ENCODE results near the gene EHMT2. TPM values are rescaled to one million over a fixed set of nuclear protein-coding genes. Genes with fewer than 3 reads are reported as not detected.

The EHMT2 gene
- total RNA-seq, 1 donor from 2014 or later: 35.8 TPM

- H3K79me2 ChIP-seq (ENCODE audit: insufficient read depth, low read length): no peaks in the 10 kb centered on the region
- Mint-ChIP-seq H3K9me3 (ENCODE audit: unreplicated experiment) (peaks cover 3% of the 10 kb centered on the region), H3K4me3 (ENCODE audit: unreplicated experiment) (no peak within 1 kb of the TSS), H3K27ac (ENCODE audit: unreplicated experiment) (no peak within 1 kb of the TSS), H3K27me3 (ENCODE audit: low read depth, unreplicated experiment) (peaks cover 31% of the 10 kb centered on the region), H3K36me3 (ENCODE audit: low read depth, unreplicated experiment) (peaks cover 2% of the 10 kb centered on the region), H3K4me1 (ENCODE audit: low read depth, unreplicated experiment) (no peaks in the 10 kb centered on the region)
- TF ChIP-seq CTCF (IDR thresholded peaks at IDR 0.05; ENCODE audit: insufficient read depth, low read depth, low read length) (no peak), EZH2 (IDR thresholded peaks at IDR 0.05; ENCODE audit: insufficient read depth, low read length) (no peak)
- H3K9ac ChIP-seq (ENCODE audit: low read length): no peak within 1 kb of the TSS
- H3K27ac ChIP-seq (ENCODE audit: low read depth, low read length): no peak within 1 kb of the TSS
- no peaks in the 10 kb centered on the region for H3K36me3 ChIP-seq (ENCODE audit: insufficient read depth, low read length)
- H3K4me2 ChIP-seq (ENCODE audit: low read length): no peak within 1 kb of the TSS
- H2AFZ ChIP-seq (ENCODE audit: low read depth, low read length): no peak within 1 kb of the TSS
- H4K20me1 ChIP-seq (ENCODE audit: insufficient read depth, low read length): no peaks in the 10 kb centered on the region
- peaks cover 10% of the 10 kb centered on the region for H3K27me3 ChIP-seq (ENCODE audit: insufficient read depth, low read length)
- no peaks in the 10 kb centered on the region for H3K4me1 ChIP-seq (ENCODE audit: insufficient read depth, low read length)
- DNase-seq (ENCODE audit: low read depth) (no peak), FAIRE-seq (no peak)
- H3K9me3 ChIP-seq (ENCODE audit: insufficient read depth, low read depth, low read length): no peaks in the 10 kb centered on the region
- no peak within 1 kb of the TSS for H3K4me3 ChIP-seq (ENCODE audit: insufficient read depth, low read depth, low read length)
Measured at GRCh38 chr6:31927242-31927862, 29.9 kb upstream of the EHMT2 start, which contains the start of gene C2. Gene C2 (plus strand): TSS chr6:31927717. CDS start chr6:31927753, 36 bp downstream.

- H3K9ac ChIP-seq (ENCODE audit: low read length): no peak overlapping the region
- no peaks in the 10 kb centered on the region for H3K36me3 ChIP-seq (ENCODE audit: insufficient read depth, low read length)
- H3K4me1 Mint-ChIP-seq (ENCODE audit: low read depth, unreplicated experiment): no peaks in the 10 kb centered on the region
- peaks cover 29% of the 10 kb centered on the region for H3K27me3 Mint-ChIP-seq (ENCODE audit: low read depth, unreplicated experiment)
- DNase-seq (ENCODE audit: low read depth) (no peak), FAIRE-seq (no peak)
- H4K20me1 ChIP-seq (ENCODE audit: insufficient read depth, low read length): no peaks in the 10 kb centered on the region
- H3K4me3 Mint-ChIP-seq (ENCODE audit: unreplicated experiment): no peak overlapping the region
- H3K27me3 ChIP-seq (ENCODE audit: insufficient read depth, low read length): peaks cover 4% of the 10 kb centered on the region
- no peak overlapping the region for H2AFZ ChIP-seq (ENCODE audit: low read depth, low read length)
- H3K9me3 ChIP-seq (ENCODE audit: insufficient read depth, low read depth, low read length): no peaks in the 10 kb centered on the region
- H3K4me2 ChIP-seq (ENCODE audit: low read length): no peak overlapping the region
- no peak overlapping the region for H3K27ac Mint-ChIP-seq (ENCODE audit: unreplicated experiment)
- no peaks in the 10 kb centered on the region for H3K36me3 Mint-ChIP-seq (ENCODE audit: low read depth, unreplicated experiment)
- H3K79me2 ChIP-seq (ENCODE audit: insufficient read depth, low read length): no peaks in the 10 kb centered on the region
- H3K4me3 ChIP-seq (ENCODE audit: insufficient read depth, low read depth, low read length): no peak overlapping the region
- no peaks in the 10 kb centered on the region for H3K9me3 Mint-ChIP-seq (ENCODE audit: unreplicated experiment)
- no peaks in the 10 kb centered on the region for H3K4me1 ChIP-seq (ENCODE audit: insufficient read depth, low read length)
- TF ChIP-seq EZH2 (IDR thresholded peaks at IDR 0.05; ENCODE audit: insufficient read depth, low read length): no peak
- H3K27ac ChIP-seq (ENCODE audit: low read depth, low read length): no peak overlapping the region
Measured at GRCh38 chr6:31922942-31923341, 25.4 kb upstream of the EHMT2 start.

GRCh38 chr6:31920811-31921210 is 23.3 kb upstream of the EHMT2 start:
- no peaks in the 10 kb centered on the region for H3K36me3 ChIP-seq (ENCODE audit: insufficient read depth, low read length)
- Mint-ChIP-seq H3K27ac (ENCODE audit: unreplicated experiment) (no peak overlapping the region), H3K9me3 (ENCODE audit: unreplicated experiment) (no peaks in the 10 kb centered on the region), H3K4me3 (ENCODE audit: unreplicated experiment) (no peak overlapping the region), H3K27me3 (ENCODE audit: low read depth, unreplicated experiment) (peaks cover 23% of the 10 kb centered on the region), H3K4me1 (ENCODE audit: low read depth, unreplicated experiment) (no peaks in the 10 kb centered on the region), H3K36me3 (ENCODE audit: low read depth, unreplicated experiment) (no peaks in the 10 kb centered on the region)
- no peaks in the 10 kb centered on the region for H3K79me2 ChIP-seq (ENCODE audit: insufficient read depth, low read length)
- no peaks in the 10 kb centered on the region for H3K27me3 ChIP-seq (ENCODE audit: insufficient read depth, low read length)
- FAIRE-seq (no peak), DNase-seq (ENCODE audit: low read depth) (no peak)
- no peaks in the 10 kb centered on the region for H3K4me1 ChIP-seq (ENCODE audit: insufficient read depth, low read length)
- no peaks in the 10 kb centered on the region for H4K20me1 ChIP-seq (ENCODE audit: insufficient read depth, low read length)
- H3K27ac ChIP-seq (ENCODE audit: low read depth, low read length): no peak overlapping the region
- no peak overlapping the region for H3K4me3 ChIP-seq (ENCODE audit: insufficient read depth, low read depth, low read length)
- no peak overlapping the region for H3K4me2 ChIP-seq (ENCODE audit: low read length)
- TF ChIP-seq CTCF (IDR thresholded peaks at IDR 0.05; ENCODE audit: insufficient read depth, low read depth, low read length) (no peak), EZH2 (IDR thresholded peaks at IDR 0.05; ENCODE audit: insufficient read depth, low read length) (no peak)
- H3K9ac ChIP-seq (ENCODE audit: low read length): no peak overlapping the region
- no peaks in the 10 kb centered on the region for H3K9me3 ChIP-seq (ENCODE audit: insufficient read depth, low read depth, low read length)
- H2AFZ ChIP-seq (ENCODE audit: low read depth, low read length): no peak overlapping the region

All from astrocyte (in vitro differentiated cells and primary cell).